Small intestine (tissue), 7 donors: Measurements from ENCODE around the gene IFT52. TPM values are rescaled to one million over a fixed set of nuclear protein-coding genes. Genes with fewer than 3 reads are reported as not detected.

Experiments
- DNase-seq, 2 donors: peaks; one replicate each; pipeline versions ENCODE4 v3.0.0 to v3.0.0-alpha.2; 2013
- FAIRE-seq: peaks from 2 replicates; lab custom pipeline; 2012; peaks lifted over from hg19 to GRCh38; lab: Jason Lieb, UNC
- H3K27ac ChIP-seq, 3 donors: one replicate each; pipeline ENCODE4 v1.5.1; 2013; ENCODE audit warnings: low read length in 2 of 3, mild to moderate bottlenecking in 2 of 3, control low read depth in 1 of 3, inconsistent platforms in 1 of 3, low read depth in 1 of 3, moderate library complexity in 1 of 3
- H3K27me3 ChIP-seq, 3 donors: one replicate each; pipeline ENCODE4 v1.6.1; 2013; ENCODE audit warnings: low read length in 3 of 3, inconsistent platforms in 1 of 3; ENCODE audit not compliant: control insufficient read depth in 3 of 3, insufficient read depth in 3 of 3
- H3K36me3 ChIP-seq, 3 donors: one replicate each; pipeline ENCODE4 v1.6.1; 2013; ENCODE audit warnings: low read length in 3 of 3, inconsistent platforms in 1 of 3, low read depth in 1 of 3, mild to moderate bottlenecking in 1 of 3, moderate library complexity in 1 of 3; ENCODE audit not compliant: control insufficient read depth in 3 of 3, insufficient read depth in 2 of 3
- H3K4me1 ChIP-seq, 3 donors: one replicate each; pipeline ENCODE4 v1.6.1; 2013; ENCODE audit warnings: low read length in 2 of 3, inconsistent platforms in 1 of 3, low read depth in 1 of 3, mild to moderate bottlenecking in 1 of 3, moderate library complexity in 1 of 3; ENCODE audit not compliant: control insufficient read depth in 3 of 3, insufficient read depth in 2 of 3
- H3K4me3 ChIP-seq, 3 donors: one replicate each; pipeline ENCODE4 v1.5.1; 2013; ENCODE audit warnings: low read length in 3 of 3, control low read depth in 1 of 3, inconsistent platforms in 1 of 3, low read depth in 1 of 3, mild to moderate bottlenecking in 1 of 3, moderate library complexity in 1 of 3
- H3K9me3 ChIP-seq, 2 donors: one replicate each; pipeline ENCODE4 v1.6.1; 2013; ENCODE audit warnings: low read depth in 1 of 2, low read length in 1 of 2; ENCODE audit not compliant: control insufficient read depth in 2 of 2, insufficient read depth in 1 of 2
- WGBS, 3 donors: extraction: QIAGEN DNeasy Blood & Tissue Kit; methylation state at CpG; one replicate each; pipeline ENCODE4 v1.1.7; 2013; 5-methylcytosine and 5-hydroxymethylcytosine counted together
- polyA plus RNA-seq, 4 donors: library from polyadenylated mRNA; stranded (reverse) in 3 of 4; unstranded in 1 of 4; fragments of 200-250 nt in 3 of 4; fragments of 120-200 nt in 1 of 4; gene quantifications; one replicate each; pipeline versions ENCODE4 v1.2.1 to v1.2.3, GENCODE V29; 2013
- donor health status: healthy with polysubstance abuse.
- donor health status: control.
- donor health status: control.
- donor health status: Bipolar disorder and iron deficiency.
- donor health status: healthy.

IFT52 gene
- polyA plus RNA-seq, 4 donors, result 9.6 to 44.7 (median 13.2) TPM

GRCh38 chr20:43569282-43569681 lies 21.5 kb upstream of the IFT52 start:
- H3K4me3 ChIP-seq, result no peak overlapping the region
- H3K36me3 ChIP-seq, result peaks cover 0 to 78% (median 19%) of the 10 kb centered on the region in 3 donors
- H3K27ac ChIP-seq, result no peak overlapping the region

GRCh38 chr20:43570496-43570895 lies 20.2 kb upstream of the IFT52 start:
- DNase-seq, result peak in 1 of 2 donors; percentile 73
- H3K36me3 ChIP-seq, result peaks cover 0 to 76% (median 19%) of the 10 kb centered on the region in 3 donors
- H3K4me3 ChIP-seq, result no peak overlapping the region
- no peak for FAIRE-seq
- no peaks in the 10 kb centered on the region for H3K4me1 ChIP-seq
- no peak overlapping the region for H3K27ac ChIP-seq
- 27 to 72% (median 55%) methylated on average over 10 of the region's 10 CpGs for WGBS, 3 donors
- H3K9me3 ChIP-seq, result no peaks in the 10 kb centered on the region
- H3K27me3 ChIP-seq, result no peaks in the 10 kb centered on the region

More at GRCh38 chr20:43569282-43569681, 21.5 kb upstream of the IFT52 start:
- 94 to 96% (median 94%) methylated on average over 10 of the region's 10 CpGs for WGBS, 3 donors
- FAIRE-seq (no peak), DNase-seq (no peak)
- no peaks in the 10 kb centered on the region for H3K4me1 ChIP-seq
- H3K27me3 ChIP-seq, result no peaks in the 10 kb centered on the region
- H3K9me3 ChIP-seq, result no peaks in the 10 kb centered on the region

- Histone ChIP-seq H3K36me3 (peaks cover 3 to 73% (median 25%) of the 10 kb centered on the region in 3 donors), H3K4me1 (no peaks in the 10 kb centered on the region), H3K9me3 (no peaks in the 10 kb centered on the region), H3K4me3 (no peak overlapping the region), H3K27me3 (no peaks in the 10 kb centered on the region), H3K27ac (no peak overlapping the region)
- FAIRE-seq, result no peak
- no peak for DNase-seq
- 93 to 95% (median 93%) methylated on average over 3 of the region's 3 CpGs for WGBS, 3 donors
These were observed 19.4 kb upstream of the IFT52 start for GRCh38 chr20:43571310-43571709.

GRCh38 chr20:43571771-43572170 lies 19.0 kb upstream of the IFT52 start:
- FAIRE-seq (no peak), DNase-seq (no peak)
- H3K27me3 ChIP-seq, result no peaks in the 10 kb centered on the region
- H3K9me3 ChIP-seq, result no peaks in the 10 kb centered on the region
- 89 to 91% (median 90%) methylated on average over 6 of the region's 6 CpGs for WGBS, 3 donors
- H3K4me3 ChIP-seq, result no peak overlapping the region
- H3K4me1 ChIP-seq, result no peaks in the 10 kb centered on the region
- H3K27ac ChIP-seq, result no peak overlapping the region
- peaks cover 3 to 71% (median 25%) of the 10 kb centered on the region in 3 donors for H3K36me3 ChIP-seq

- Histone ChIP-seq H3K36me3 (peaks cover 3 to 64% (median 25%) of the 10 kb centered on the region in 3 donors), H3K27ac (no peak overlapping the region)
- 92 to 96% (median 94%) methylated on average over 8 of the region's 8 CpGs for WGBS, 3 donors
These were observed 17.8 kb upstream of the IFT52 start for GRCh38 chr20:43572891-43573290.

GRCh38 chr20:43576108-43576507 lies 14.6 kb upstream of the IFT52 start:
- H3K4me1 ChIP-seq, result no peaks in the 10 kb centered on the region
- FAIRE-seq (no peak), DNase-seq (no peak)
- no peak overlapping the region for H3K4me3 ChIP-seq
- no peaks in the 10 kb centered on the region for H3K27me3 ChIP-seq
- peaks cover 3 to 43% (median 32%) of the 10 kb centered on the region in 3 donors for H3K36me3 ChIP-seq
- no peak overlapping the region for H3K27ac ChIP-seq
- no peaks in the 10 kb centered on the region for H3K9me3 ChIP-seq
- 77 to 86% (median 79%) methylated on average over 10 of the region's 10 CpGs for WGBS, 3 donors

More at GRCh38 chr20:43572891-43573290, 17.8 kb upstream of the IFT52 start:
- Histone ChIP-seq H3K9me3 (no peaks in the 10 kb centered on the region), H3K4me3 (no peak overlapping the region), H3K4me1 (no peaks in the 10 kb centered on the region), H3K27me3 (no peaks in the 10 kb centered on the region)
- no peak for DNase-seq
- no peak for FAIRE-seq

GRCh38 chr20:43579861-43580793 lies 10.6 kb upstream of the IFT52 start:
- H3K4me1 ChIP-seq, result no peaks in the 10 kb centered on the region
- H3K27ac ChIP-seq, result no peak overlapping the region
- 68 to 85% (median 69%) methylated on average over 7 of the region's 7 CpGs for WGBS, 3 donors
- DNase-seq (no peak), FAIRE-seq (no peak)
- peaks cover 3 to 27% (median 16%) of the 10 kb centered on the region in 3 donors for H3K36me3 ChIP-seq
- H3K27me3 ChIP-seq, result no peaks in the 10 kb centered on the region
- H3K9me3 ChIP-seq, result no peaks in the 10 kb centered on the region
- no peak overlapping the region for H3K4me3 ChIP-seq

GRCh38 chr20:43583133-43583864 lies 7.4 kb upstream of the IFT52 start:
- no peak overlapping the region for H3K27ac ChIP-seq
- DNase-seq (no peak), FAIRE-seq (no peak)
- no peak overlapping the region for H3K4me3 ChIP-seq
- H3K4me1 ChIP-seq, result no peaks in the 10 kb centered on the region
- WGBS, 3 donors, result 85 to 89% (median 87%) methylated on average over 7 of the region's 7 CpGs
- H3K27me3 ChIP-seq, result no peaks in the 10 kb centered on the region
- no peaks in the 10 kb centered on the region for H3K9me3 ChIP-seq
- peaks cover 0 to 23% (median 9%) of the 10 kb centered on the region in 3 donors for H3K36me3 ChIP-seq
